ENCODE measurements around the gene TTC28.

TTC28 gene

GRCh38 chr22:28398981-28399380 lies 280.7 kb downstream of the TTC28 start:
- H3K4me1 ChIP-seq (ENCODE audit: control insufficient read depth in 1 of 2, insufficient read depth in 1 of 2, low read depth in 1 of 2, low read length in 1 of 2), result no peaks in the 10 kb centered on the region
- no peaks in the 10 kb centered on the region for H3K9me3 ChIP-seq
- H3K36me3 ChIP-seq, result no peaks in the 10 kb centered on the region
- no peaks in the 10 kb centered on the region for H3K27me3 ChIP-seq
- TF ChIP-seq CTCF (IDR thresholded peaks at IDR 0.05), result no peak
- no peak overlapping the region for H3K4me3 ChIP-seq (ENCODE audit: low read depth in 1 of 2, low read length in 1 of 2)
- no peak overlapping the region for H3K27ac ChIP-seq

- TF ChIP-seq CTCF (IDR thresholded peaks at IDR 0.05), result no peak
- Histone ChIP-seq H3K36me3 (no peaks in the 10 kb centered on the region), H3K9me3 (no peaks in the 10 kb centered on the region)
Observed at GRCh38 chr22:28398355-28398754, 281.3 kb downstream of the TTC28 start.

GRCh38 chr22:28397306-28397705 lies 282.3 kb downstream of the TTC28 start:
- H3K27me3 ChIP-seq, result no peaks in the 10 kb centered on the region
- no peaks in the 10 kb centered on the region for H3K9me3 ChIP-seq
- no peaks in the 10 kb centered on the region for H3K36me3 ChIP-seq
- H3K4me3 ChIP-seq (ENCODE audit: low read depth in 1 of 2, low read length in 1 of 2), result no peak overlapping the region
- no peaks in the 10 kb centered on the region for H3K4me1 ChIP-seq (ENCODE audit: control insufficient read depth in 1 of 2, insufficient read depth in 1 of 2, low read depth in 1 of 2, low read length in 1 of 2)
- H3K27ac ChIP-seq, result no peak overlapping the region
- no peak for TF ChIP-seq CTCF (IDR thresholded peaks at IDR 0.05)

More at GRCh38 chr22:28398355-28398754, 281.3 kb downstream of the TTC28 start:
- no peaks in the 10 kb centered on the region for H3K4me1 ChIP-seq (ENCODE audit: control insufficient read depth in 1 of 2, insufficient read depth in 1 of 2, low read depth in 1 of 2, low read length in 1 of 2)
- no peaks in the 10 kb centered on the region for H3K27me3 ChIP-seq
- no peak overlapping the region for H3K27ac ChIP-seq
- no peak overlapping the region for H3K4me3 ChIP-seq (ENCODE audit: low read depth in 1 of 2, low read length in 1 of 2)

- no peak for TF ChIP-seq CTCF (IDR thresholded peaks at IDR 0.05)
- H3K36me3 ChIP-seq, result no peaks in the 10 kb centered on the region
- no peaks in the 10 kb centered on the region for H3K4me1 ChIP-seq (ENCODE audit: control insufficient read depth in 1 of 2, insufficient read depth in 1 of 2, low read depth in 1 of 2, low read length in 1 of 2)
- H3K27ac ChIP-seq, result no peak overlapping the region
- H3K4me3 ChIP-seq (ENCODE audit: low read depth in 1 of 2, low read length in 1 of 2), result no peak overlapping the region
- no peaks in the 10 kb centered on the region for H3K27me3 ChIP-seq
- H3K9me3 ChIP-seq, result no peaks in the 10 kb centered on the region
Observed at GRCh38 chr22:28395920-28396753, 283.5 kb downstream of the TTC28 start.

- Histone ChIP-seq H3K4me3 (ENCODE audit: low read depth in 1 of 2, low read length in 1 of 2) (no peak overlapping the region), H3K9me3 (no peaks in the 10 kb centered on the region), H3K27ac (no peak overlapping the region), H3K4me1 (ENCODE audit: control insufficient read depth in 1 of 2, insufficient read depth in 1 of 2, low read depth in 1 of 2, low read length in 1 of 2) (no peaks in the 10 kb centered on the region), H3K36me3 (no peaks in the 10 kb centered on the region), H3K27me3 (no peaks in the 10 kb centered on the region)
- no peak for TF ChIP-seq CTCF (IDR thresholded peaks at IDR 0.05)
Observed at GRCh38 chr22:28395520-28395919, 284.1 kb downstream of the TTC28 start.

All from neutrophil (primary cell).